MCF 10A (cell line): ENCODE results near the gene CDHR4. TPM values are rescaled to one million over a fixed set of nuclear protein-coding genes. Genes with fewer than 3 reads are reported as not detected.

Experiments used
- BruUV-seq: library from RNA; stranded (reverse); fragments of 400-500 nt; replicated peaks from 2 replicates; lab custom pipeline; 2021; lab: Mats Ljungman, UMichigan
- CTCF ChIA-PET: fragments of 300-600 bp; sonication (Branson Sonifier 250); formaldehyde crosslinking; extraction: SDS; loops from one replicate; lab custom pipeline; 2021; ENCODE audit warnings: antibody characterized with exemption, inconsistent platforms; lab: Yijun Ruan, JAX
- POLR2A ChIA-PET: fragments of 300-600, 350-650 bp; sonication (Branson Sonifier 250); formaldehyde crosslinking; extraction: SDS; loops from one replicate; lab custom pipeline; 2020; ENCODE audit warnings: antibody characterized with exemption, inconsistent platforms; lab: Yijun Ruan, JAX
- DNase-seq: peaks from one replicate; pipeline ENCODE4 v3.0.0-alpha.2; 2018; ENCODE audit not compliant: unreplicated experiment
- H3K27ac Mint-ChIP-seq: one replicate; pipeline ENCODE4 v1.8.0; 2022; ENCODE audit warnings: mild to moderate bottlenecking, low read depth, mixed read lengths; ENCODE audit not compliant: unreplicated experiment
- H3K27me3 Mint-ChIP-seq: one replicate; pipeline ENCODE4 v1.8.0; 2022; ENCODE audit warnings: mixed read lengths; ENCODE audit not compliant: insufficient read depth, unreplicated experiment
- H3K36me3 Mint-ChIP-seq: one replicate; pipeline ENCODE4 v1.8.0; 2022; ENCODE audit warnings: mild to moderate bottlenecking, moderate library complexity, mixed read lengths; ENCODE audit not compliant: insufficient read depth, unreplicated experiment
- H3K4me1 Mint-ChIP-seq: one replicate; pipeline ENCODE4 v1.8.0; 2022; ENCODE audit warnings: mixed read lengths; ENCODE audit not compliant: insufficient read depth, unreplicated experiment
- H3K4me3 Mint-ChIP-seq: one replicate; pipeline ENCODE4 v1.8.0; 2022; ENCODE audit warnings: mild to moderate bottlenecking, moderate library complexity, mixed read lengths; ENCODE audit not compliant: unreplicated experiment
- H3K9me3 Mint-ChIP-seq: one replicate; pipeline ENCODE4 v1.8.0; 2022; ENCODE audit warnings: mixed read lengths; ENCODE audit not compliant: unreplicated experiment
- CTCF ChIP-seq: fragments of 200-600 bp; IDR thresholded peaks from one replicate; pipeline ENCODE4 v1.8.0; 2022; ENCODE audit warnings: antibody characterized with exemption, mild to moderate bottlenecking; ENCODE audit not compliant: unreplicated experiment
- intact Hi-C: fragments of 100-400 bp; cut with micrococcal nuclease; formaldehyde crosslinking; loops from 2 replicates; pipeline ENCODE4 v1.14.1; 2022
- total RNA-seq: library from RNA; stranded (reverse); gene quantifications from 2 replicates; pipeline ENCODE4 v1.2.3, GENCODE V29; 2022

Gene CDHR4
- total RNA-seq, 1 experiment from 2014 or later: 1.1 TPM

GRCh38 chr3:49793486-49794085 is 6.1 kb downstream of the CDHR4 start:
- H3K4me3 Mint-ChIP-seq: no peak overlapping the region
- H3K4me1 Mint-ChIP-seq: no peaks in the 10 kb centered on the region
- H3K27me3 Mint-ChIP-seq: no peaks in the 10 kb centered on the region
- DNase-seq: no peak
- no peaks in the 10 kb centered on the region for H3K9me3 Mint-ChIP-seq
- CTCF ChIA-PET: interaction anchor here (0.6 to 1.0 kb wide), 2 partner anchors 47 to 113 kb away, joined by 3 to 6 read pairs; no protein-coding TSS in a partner anchor
- intact Hi-C loops: no loop called here
- H3K36me3 Mint-ChIP-seq: peaks cover 7% of the 10 kb centered on the region
- no TSS peak for BruUV-seq
- no peak overlapping the region for H3K27ac Mint-ChIP-seq
- no peak for TF ChIP-seq CTCF
- POLR2A ChIA-PET: no interaction called here

DNA sequence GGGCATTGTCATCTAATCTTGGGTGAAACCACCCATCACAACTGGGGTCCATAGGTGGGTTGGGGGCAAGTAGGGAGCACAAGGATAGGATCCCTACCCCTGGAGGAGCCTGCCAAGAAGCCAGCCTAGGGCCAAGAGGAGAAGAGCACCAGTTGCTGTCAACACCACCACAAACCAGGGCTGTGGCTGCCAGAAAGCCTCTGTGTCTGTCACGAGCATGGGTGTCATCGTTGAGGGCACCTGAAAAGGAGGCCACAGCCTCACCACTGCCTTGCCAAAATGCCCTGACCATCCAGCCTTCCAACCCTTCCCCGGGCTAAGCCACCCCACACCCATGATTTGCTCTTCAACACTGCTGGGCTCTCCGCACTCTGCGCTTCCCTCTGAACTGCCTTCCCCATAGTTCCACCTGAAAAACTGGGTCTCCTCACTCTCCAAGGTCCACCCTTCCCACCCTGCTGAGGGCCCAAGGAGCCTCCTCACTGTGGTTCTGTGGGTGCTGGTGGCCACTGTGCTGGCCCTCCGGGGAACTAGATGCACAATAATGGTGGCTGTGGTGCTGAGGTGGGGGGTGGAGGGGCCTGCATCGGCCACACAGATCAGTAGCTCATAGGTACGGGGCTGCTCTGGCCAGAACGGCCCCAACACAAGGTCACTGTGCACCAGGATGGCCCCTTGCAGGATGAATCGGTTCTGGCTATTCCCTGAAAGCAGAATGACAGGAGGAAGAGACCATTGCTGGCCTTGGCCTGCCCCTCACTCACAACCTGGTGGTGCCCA is 7.1 kb downstream of the CDHR4 start:
- CTCF ChIA-PET: interaction anchor here (1.0 to 1.2 kb wide), 2 partner anchors 9 to 114 kb away, joined by 4 to 6 read pairs; no protein-coding TSS in a partner anchor

GRCh38 chr3:49791571-49791970 is 8.1 kb downstream of the CDHR4 start:
- no peak for TF ChIP-seq CTCF
- POLR2A ChIA-PET: interaction anchor here (0.7 kb wide), 1 partner anchor 74 kb away, joined by 3 read pairs; no protein-coding TSS in a partner anchor
- Mint-ChIP-seq H3K36me3 (peaks cover 7% of the 10 kb centered on the region), H3K9me3 (no peaks in the 10 kb centered on the region), H3K4me3 (no peak overlapping the region), H3K27ac (no peak overlapping the region), H3K27me3 (no peaks in the 10 kb centered on the region), H3K4me1 (no peaks in the 10 kb centered on the region)
- CTCF ChIA-PET: interaction anchor here (1.2 kb wide), 1 partner anchor 10 kb away, joined by 4 read pairs; no protein-coding TSS in a partner anchor
- BruUV-seq: no TSS peak
- intact Hi-C loops: no loop called here
- DNase-seq: no peak

More for the DNA sequence above, 7.1 kb downstream of the CDHR4 start:
- Mint-ChIP-seq H3K36me3 (peaks cover 7% of the 10 kb centered on the region), H3K4me1 (no peaks in the 10 kb centered on the region), H3K27ac (no peak overlapping the region), H3K9me3 (no peaks in the 10 kb centered on the region), H3K4me3 (no peak overlapping the region), H3K27me3 (no peaks in the 10 kb centered on the region)
- no peak for DNase-seq
- intact Hi-C loops: no loop called here
- TF ChIP-seq CTCF: no peak
- POLR2A ChIA-PET: no interaction called here
- no TSS peak for BruUV-seq
